ENCODE measurements around the gene SPOCK2.

Gene SPOCK2

DNA sequence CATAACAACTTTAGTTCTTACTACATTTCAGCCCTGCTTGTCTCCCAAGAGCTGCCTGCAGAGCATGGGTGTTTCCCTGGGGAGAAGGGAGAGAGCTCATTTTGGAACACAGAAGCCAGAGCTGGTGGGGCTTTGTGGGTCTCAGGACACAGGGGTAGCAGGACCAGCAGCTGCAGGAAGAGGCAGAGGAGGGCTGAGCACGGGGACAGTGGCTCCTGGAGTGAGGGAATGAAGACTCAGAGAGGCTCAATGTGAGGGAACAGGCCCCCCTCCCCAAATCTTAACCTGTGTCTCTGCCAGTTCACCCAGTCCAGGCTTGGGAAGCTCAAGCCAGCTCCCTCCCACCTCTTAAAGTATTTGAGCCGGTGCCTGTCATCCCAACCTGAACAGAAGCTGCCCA, 74.2 kb downstream of the SPOCK2 start:
- H3K36me3 Mint-ChIP-seq, result no peaks in the 10 kb centered on the region
- H3K9me3 Mint-ChIP-seq (ENCODE audit: low read depth), result no peaks in the 10 kb centered on the region

DNA sequence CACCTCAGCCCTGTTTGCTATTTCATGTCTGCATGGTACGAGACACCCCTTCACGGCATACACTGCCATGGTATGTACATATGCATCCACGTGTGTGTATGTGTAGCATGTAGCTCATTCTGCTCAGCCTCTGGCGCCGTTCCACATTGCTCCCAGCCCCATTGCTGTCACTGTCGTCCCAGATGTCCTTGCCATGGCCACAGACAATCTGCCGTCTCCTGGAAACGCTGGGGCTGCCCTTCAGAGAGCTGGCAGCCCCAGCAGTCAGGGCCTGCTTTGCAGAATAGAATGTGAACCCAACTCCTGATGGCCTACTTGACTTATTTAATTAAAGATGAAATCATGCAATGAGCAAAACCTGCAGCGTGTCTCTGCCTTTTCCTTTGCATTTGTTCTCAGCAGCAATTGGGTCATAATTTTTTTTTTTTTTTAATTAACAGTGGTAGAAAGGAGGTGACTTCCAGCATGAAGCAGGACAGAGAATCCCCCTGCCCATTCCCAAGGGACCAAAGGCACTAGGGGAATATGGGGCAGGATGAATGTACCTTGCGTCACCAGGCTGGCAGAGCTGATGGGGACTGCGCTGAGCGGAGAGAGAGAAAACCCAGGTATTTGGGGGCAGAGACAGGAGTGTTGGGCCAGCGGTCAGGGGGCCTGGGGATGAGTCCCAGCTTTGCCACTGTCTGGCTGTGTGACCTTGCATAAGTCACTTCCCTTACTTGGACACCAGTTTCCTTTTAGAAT, 75.0 kb downstream of the SPOCK2 start:
- Mint-ChIP-seq H3K4me3 (no peak overlapping the region), H3K4me1 (ENCODE audit: low read depth) (no peaks in the 10 kb centered on the region), H3K27me3 (no peaks in the 10 kb centered on the region), H3K9me3 (ENCODE audit: low read depth) (no peaks in the 10 kb centered on the region), H3K27ac (no peak overlapping the region), H3K36me3 (no peaks in the 10 kb centered on the region)

More for the DNA sequence above, 74.2 kb downstream of the SPOCK2 start:
- H3K4me3 Mint-ChIP-seq, result no peak overlapping the region
- H3K27me3 Mint-ChIP-seq, result no peaks in the 10 kb centered on the region
- H3K4me1 Mint-ChIP-seq (ENCODE audit: low read depth), result no peaks in the 10 kb centered on the region
- H3K27ac Mint-ChIP-seq, result no peak overlapping the region

DNA sequence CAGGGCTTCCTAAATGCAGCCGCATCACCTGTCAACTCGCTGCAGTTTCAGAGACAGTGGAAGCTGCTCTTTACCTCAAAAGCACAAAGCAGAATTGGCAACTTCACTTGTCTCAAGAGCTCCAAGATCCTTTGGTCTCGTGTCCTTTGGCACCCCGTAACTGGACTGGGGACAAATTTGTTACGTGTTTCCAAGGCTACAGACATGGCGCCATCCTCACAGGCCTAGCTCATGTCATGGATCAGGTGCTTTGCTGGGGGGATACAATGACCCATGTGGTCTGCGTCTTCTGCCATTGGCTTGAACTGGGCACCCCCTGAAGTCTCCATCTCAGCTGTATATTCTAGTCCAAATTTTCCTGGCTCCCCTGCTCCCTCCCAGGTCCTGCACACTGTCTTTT, 75.6 kb downstream of the SPOCK2 start:
- Mint-ChIP-seq H3K27ac (no peak overlapping the region), H3K27me3 (no peaks in the 10 kb centered on the region), H3K36me3 (no peaks in the 10 kb centered on the region), H3K4me3 (no peak overlapping the region), H3K4me1 (ENCODE audit: low read depth) (no peaks in the 10 kb centered on the region), H3K9me3 (ENCODE audit: low read depth) (no peaks in the 10 kb centered on the region)

DNA sequence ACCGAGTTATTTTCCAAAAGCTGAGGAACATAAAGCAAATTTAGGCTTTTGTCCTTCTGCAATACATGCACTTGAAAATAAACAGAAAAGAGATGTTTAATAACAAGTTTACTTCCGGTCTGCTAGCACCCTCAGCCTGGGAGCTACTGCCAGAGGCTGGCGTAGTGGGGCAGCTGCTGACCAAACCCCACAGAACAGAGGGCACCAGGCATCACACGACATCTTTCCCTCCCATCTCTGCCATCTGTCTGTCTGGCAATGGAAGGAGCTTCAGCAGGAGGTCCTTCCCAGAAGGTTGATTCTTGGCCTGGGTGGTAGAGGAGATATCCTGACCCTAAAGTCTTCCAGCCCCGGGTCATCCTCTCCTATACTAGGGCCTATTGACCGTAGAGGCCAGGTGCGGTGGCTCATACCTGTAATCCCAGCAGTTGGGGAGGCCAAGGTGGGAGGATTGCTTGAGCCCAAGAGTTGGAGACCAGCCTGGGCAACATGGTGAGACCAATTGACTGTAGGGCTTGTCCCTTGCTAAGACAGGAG, 76.3 kb downstream of the SPOCK2 start:
- Mint-ChIP-seq H3K27me3 (no peaks in the 10 kb centered on the region), H3K4me1 (ENCODE audit: low read depth) (no peaks in the 10 kb centered on the region), H3K36me3 (no peaks in the 10 kb centered on the region), H3K9me3 (ENCODE audit: low read depth) (no peaks in the 10 kb centered on the region), H3K27ac (no peak overlapping the region), H3K4me3 (no peak overlapping the region)

DNA sequence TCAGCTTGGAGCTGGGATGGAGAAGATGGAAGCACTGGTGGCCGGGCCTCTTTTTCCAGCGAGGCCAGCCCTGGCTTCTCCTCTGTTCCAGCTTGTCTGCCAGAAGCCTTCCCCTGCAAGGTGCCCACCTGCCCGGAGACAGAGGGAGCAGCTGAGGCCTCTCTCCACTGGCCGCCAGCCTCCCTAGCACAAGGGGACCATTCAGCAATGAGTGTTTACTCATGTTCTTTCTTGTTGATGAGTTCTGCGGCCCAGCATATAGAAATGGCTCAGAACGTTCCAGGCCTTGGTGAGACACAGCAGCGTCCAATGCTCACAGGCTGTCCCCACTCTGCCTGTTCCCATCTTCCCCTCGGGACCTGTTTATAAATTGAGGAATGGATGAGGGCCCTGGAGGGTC, 76.9 kb downstream of the SPOCK2 start:
- no peaks in the 10 kb centered on the region for H3K27me3 Mint-ChIP-seq
- no peak overlapping the region for H3K4me3 Mint-ChIP-seq
- no peaks in the 10 kb centered on the region for H3K4me1 Mint-ChIP-seq (ENCODE audit: low read depth)
- no peak overlapping the region for H3K27ac Mint-ChIP-seq
- H3K36me3 Mint-ChIP-seq, result no peaks in the 10 kb centered on the region
- H3K9me3 Mint-ChIP-seq (ENCODE audit: low read depth), result no peaks in the 10 kb centered on the region

DNA sequence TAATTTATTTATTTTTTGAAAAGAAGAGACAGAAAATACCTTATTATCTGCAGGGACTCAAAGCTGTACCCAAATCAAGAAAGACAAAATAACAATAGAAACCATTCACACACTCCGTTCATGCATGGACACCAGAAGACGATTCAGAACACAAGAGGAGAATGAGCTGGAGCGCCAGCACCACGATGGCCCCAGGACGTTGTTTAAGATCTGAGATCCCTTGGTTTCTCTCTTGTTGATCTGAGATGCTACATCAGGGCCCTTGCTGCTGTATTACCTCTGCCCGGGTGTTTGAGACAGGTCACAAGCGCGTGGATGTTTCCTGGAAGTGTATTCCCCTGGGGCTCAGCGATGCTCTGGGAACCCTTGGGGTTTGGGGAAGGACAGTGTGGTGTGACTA, 77.3 kb downstream of the SPOCK2 start:
- no peaks in the 10 kb centered on the region for H3K36me3 Mint-ChIP-seq
- no peak overlapping the region for H3K27ac Mint-ChIP-seq
- H3K9me3 Mint-ChIP-seq (ENCODE audit: low read depth), result no peaks in the 10 kb centered on the region
- H3K4me3 Mint-ChIP-seq, result no peak overlapping the region
- H3K4me1 Mint-ChIP-seq (ENCODE audit: low read depth), result no peaks in the 10 kb centered on the region
- no peaks in the 10 kb centered on the region for H3K27me3 Mint-ChIP-seq

DNA sequence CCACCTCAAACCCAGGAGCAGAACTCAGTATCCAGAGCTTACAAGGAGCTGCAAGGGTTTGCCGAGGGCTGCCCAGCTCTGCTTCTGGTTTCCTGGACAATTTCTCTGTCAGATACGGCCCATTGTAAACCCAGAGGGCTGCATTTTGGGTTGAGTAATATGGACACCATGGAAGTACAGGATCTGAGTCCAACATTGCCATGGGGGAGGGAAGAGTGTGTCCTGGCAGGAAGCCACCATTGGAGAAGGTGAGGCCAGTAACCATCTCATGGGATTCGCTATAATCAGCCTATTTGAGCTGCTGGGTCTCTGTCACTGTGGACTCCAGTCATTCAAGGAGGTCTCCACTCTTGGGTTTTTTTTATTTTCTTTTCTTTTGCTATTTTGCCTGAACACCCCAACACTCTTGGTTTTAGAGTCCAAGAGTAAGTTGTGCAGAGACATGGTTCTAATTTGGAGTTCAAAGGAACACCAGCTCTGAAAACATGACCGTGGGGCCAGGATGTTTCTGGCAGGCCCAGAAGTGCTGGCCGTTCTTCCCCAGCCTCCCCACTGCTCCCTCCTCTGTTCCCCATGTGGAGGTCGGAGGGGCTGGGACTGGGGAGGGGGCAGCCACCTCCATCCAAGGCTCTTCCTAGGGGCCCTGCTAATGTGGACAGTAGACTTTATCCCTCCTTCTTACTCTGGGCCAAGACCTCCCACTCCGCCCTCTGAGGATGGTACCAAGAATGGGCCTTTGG, 77.9 kb downstream of the SPOCK2 start:
- Mint-ChIP-seq H3K27me3 (no peaks in the 10 kb centered on the region), H3K4me1 (ENCODE audit: low read depth) (no peaks in the 10 kb centered on the region), H3K9me3 (ENCODE audit: low read depth) (no peaks in the 10 kb centered on the region), H3K27ac (no peak overlapping the region), H3K4me3 (no peak overlapping the region), H3K36me3 (no peaks in the 10 kb centered on the region)

DNA sequence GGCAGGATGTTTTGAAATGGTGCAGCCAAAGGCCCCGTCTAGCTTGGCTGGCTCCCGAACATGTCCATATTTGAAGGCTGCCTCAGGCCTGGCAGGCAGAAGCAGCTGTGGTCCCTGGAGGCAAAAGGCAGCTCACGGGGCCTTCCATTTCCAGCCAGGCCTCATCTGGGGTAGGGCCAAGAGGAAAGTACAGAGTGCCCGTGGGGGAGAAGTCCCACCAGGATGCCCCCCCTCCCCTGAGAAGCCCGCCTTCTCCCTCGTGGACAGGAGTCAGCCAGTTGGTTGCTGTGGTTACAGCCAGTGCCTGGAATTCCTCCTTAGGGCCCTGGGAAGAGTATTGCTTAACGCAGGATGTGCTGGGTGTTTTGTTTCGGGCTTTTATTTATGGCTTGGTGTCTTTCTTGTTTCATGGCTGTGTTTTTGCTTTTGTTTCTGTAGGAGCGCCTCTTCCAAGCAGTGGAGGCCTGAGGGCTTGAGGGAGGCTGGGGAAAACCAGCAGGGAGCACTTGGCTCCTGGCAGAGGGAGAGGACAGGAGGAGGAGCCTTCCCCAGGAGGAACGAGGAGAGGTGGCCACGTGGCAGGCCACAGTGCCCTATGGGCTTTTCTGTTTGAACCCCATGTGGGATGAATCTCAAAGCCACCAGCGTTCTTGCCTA, 78.8 kb downstream of the SPOCK2 start:
- H3K9me3 Mint-ChIP-seq (ENCODE audit: low read depth), result no peaks in the 10 kb centered on the region
- no peak overlapping the region for H3K4me3 Mint-ChIP-seq
- H3K36me3 Mint-ChIP-seq, result no peaks in the 10 kb centered on the region
- H3K27ac Mint-ChIP-seq, result no peak overlapping the region
- H3K4me1 Mint-ChIP-seq (ENCODE audit: low read depth), result no peaks in the 10 kb centered on the region
- H3K27me3 Mint-ChIP-seq, result no peaks in the 10 kb centered on the region

DNA sequence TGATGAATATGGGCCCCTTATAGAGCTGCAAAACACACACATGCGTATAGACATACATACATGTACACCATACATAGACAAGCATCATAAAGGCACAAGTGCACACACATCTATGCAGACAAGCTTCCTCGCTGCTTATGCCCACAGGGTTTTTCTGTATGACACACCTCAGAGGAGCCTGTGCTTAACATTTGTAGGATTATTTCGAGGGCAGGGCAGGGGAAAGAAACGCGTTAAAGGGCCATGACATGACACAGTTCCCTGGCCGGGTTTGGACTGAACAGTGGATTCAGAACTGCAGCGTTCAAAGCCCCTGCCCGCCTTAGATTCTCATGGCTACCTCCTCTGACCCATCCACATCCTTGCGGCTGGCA, 79.3 kb downstream of the SPOCK2 start:
- Mint-ChIP-seq H3K4me3 (no peak overlapping the region), H3K36me3 (no peaks in the 10 kb centered on the region), H3K4me1 (ENCODE audit: low read depth) (no peaks in the 10 kb centered on the region), H3K27ac (no peak overlapping the region), H3K27me3 (no peaks in the 10 kb centered on the region), H3K9me3 (ENCODE audit: low read depth) (no peaks in the 10 kb centered on the region)
